Measurements from ENCODE around the gene GRID1. TPM values are rescaled to one million over a fixed set of nuclear protein-coding genes. Genes with fewer than 3 reads are reported as not detected.
A peak's percentile ranks its signal among the peaks of the same experiment; 100 is the strongest.

GRID1 gene
- total RNA-seq, 1 experiment from 2014 or later: 0.53 TPM

DNA sequence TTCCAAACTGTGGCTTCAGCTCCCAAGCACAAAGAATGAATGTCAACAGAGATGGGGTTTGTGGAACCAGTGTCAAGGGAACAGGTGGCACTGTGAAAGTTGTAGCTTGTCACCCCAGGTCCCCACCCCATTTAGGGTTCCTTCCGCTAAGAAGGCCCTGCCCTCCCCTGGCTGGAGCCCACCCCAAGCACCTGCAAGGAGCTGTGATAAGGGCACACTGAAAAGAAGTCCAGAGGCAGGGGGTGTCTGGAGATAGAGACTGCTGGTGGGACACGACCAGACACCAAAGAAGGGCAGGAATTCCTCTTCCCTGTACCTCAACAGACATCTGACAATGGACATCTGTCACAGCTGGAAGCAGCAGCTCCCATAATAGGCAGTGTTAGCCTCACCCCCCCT lies 4.5 kb downstream of the GRID1 start:
- in situ Hi-C loops (cut with HindIII; ENCODE audit: low pct_unique_long_range_greater_than_20kb, low sequenced_read_pairs): no loop called here
- DNase-seq (ENCODE audit: low read depth, low spot score): no peak

- in situ Hi-C loops (cut with HindIII; ENCODE audit: low pct_unique_long_range_greater_than_20kb, low sequenced_read_pairs): no loop called here
Observed at GRCh38 chr10:86361156-86362128, 5.2 kb downstream of the GRID1 start.

GRCh38 chr10:86360657-86361056 lies 5.9 kb downstream of the GRID1 start:
- DNase-seq (ENCODE audit: low read depth, low spot score): no peak
- in situ Hi-C loops (cut with HindIII; ENCODE audit: low pct_unique_long_range_greater_than_20kb, low sequenced_read_pairs): no loop called here

More at GRCh38 chr10:86361156-86362128, 5.2 kb downstream of the GRID1 start:
- DNase-seq (ENCODE audit: low read depth, low spot score): no peak

DNA sequence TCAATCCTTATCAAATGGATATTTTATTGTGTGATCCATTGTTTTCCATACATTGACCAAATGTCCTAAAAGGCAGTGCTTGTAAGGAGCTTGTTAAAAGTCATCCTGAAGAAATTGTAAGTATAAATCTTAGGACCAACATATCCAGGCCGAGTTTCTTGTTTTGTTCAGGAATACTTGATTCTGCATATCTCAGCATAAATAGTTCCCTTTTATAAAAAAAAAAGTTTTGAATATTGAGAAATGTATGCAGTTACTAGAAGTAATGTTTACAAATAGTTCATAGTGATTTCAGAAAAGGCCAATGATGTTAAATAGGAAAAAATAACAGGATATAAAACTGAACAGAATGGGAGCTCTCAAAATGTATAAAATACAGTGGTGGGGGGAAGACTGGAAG lies 6.6 kb downstream of the GRID1 start:
- in situ Hi-C loops (cut with HindIII; ENCODE audit: low pct_unique_long_range_greater_than_20kb, low sequenced_read_pairs): no loop called here
- DNase-seq (ENCODE audit: low read depth, low spot score): no peak

DNA sequence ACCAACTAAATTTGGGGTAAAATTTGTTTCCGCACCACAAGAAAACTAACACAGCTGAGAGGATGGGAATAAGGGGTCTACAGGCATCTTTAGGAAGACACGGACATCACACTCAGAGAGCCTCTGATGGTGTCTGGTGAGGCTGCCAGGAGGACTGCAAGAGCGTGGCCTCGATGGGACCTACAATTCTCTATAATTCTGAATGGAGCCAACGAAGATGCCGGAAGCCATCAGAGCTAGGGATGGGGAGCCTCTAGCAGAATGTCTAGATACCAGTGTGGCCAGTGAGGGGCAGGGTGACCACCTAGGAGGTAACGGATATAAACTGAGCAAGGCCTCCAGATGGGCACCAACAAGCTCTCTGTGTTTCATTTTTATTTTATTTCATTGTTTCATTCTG lies 7.5 kb downstream of the GRID1 start:
- DNase-seq (ENCODE audit: low read depth, low spot score): no peak
- in situ Hi-C loops (cut with HindIII; ENCODE audit: low pct_unique_long_range_greater_than_20kb, low sequenced_read_pairs): no loop called here

DNA sequence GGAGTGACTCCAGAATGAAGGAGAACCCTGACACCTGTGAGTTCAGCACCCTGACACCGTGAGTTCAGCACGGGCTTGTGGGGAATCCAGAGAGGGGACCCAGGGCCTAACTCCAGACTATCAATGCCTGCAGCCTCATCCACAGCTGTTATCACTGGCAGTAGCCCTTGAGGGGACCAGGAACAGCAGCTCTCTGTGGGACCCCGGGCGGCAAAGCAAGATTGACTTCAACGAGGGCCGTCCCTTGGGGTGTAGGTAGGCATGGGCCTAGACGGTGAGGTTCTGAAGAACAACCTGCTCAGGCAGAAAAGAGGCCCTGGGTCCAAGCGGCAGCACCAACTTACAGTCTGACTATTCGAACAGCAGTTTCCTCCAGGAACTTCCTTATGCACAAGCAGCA lies 8.9 kb downstream of the GRID1 start:
- in situ Hi-C loops (cut with HindIII; ENCODE audit: low pct_unique_long_range_greater_than_20kb, low sequenced_read_pairs): no loop called here
- DNase-seq (ENCODE audit: low read depth, low spot score): no peak

DNA sequence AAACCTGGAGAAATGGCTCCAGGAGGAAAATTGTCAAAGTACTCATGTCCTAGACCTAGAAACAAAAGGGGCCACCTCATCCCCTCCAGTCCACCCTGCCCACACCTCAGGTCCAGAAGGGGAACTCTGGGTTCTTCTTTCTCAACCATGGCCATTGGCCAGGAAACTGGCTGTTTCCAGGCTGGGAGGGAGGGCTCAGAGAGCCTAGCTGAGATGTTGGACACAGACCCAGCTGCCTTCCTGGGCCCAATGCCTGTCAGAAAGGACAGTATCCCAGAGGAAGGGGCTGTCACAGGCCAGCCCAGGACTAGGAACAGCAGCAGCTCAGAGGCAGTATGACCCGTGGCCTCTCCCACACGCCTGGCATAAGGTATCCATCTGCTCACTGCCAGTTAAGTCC lies 9.6 kb downstream of the GRID1 start:
- in situ Hi-C loops (cut with HindIII; ENCODE audit: low pct_unique_long_range_greater_than_20kb, low sequenced_read_pairs): no loop called here
- DNase-seq (ENCODE audit: low read depth, low spot score): no peak

GRCh38 chr10:86356296-86356695 lies 10.3 kb downstream of the GRID1 start:
- in situ Hi-C loops (cut with HindIII; ENCODE audit: low pct_unique_long_range_greater_than_20kb, low sequenced_read_pairs): no loop called here
- DNase-seq (ENCODE audit: low read depth, low spot score): no peak

DNA sequence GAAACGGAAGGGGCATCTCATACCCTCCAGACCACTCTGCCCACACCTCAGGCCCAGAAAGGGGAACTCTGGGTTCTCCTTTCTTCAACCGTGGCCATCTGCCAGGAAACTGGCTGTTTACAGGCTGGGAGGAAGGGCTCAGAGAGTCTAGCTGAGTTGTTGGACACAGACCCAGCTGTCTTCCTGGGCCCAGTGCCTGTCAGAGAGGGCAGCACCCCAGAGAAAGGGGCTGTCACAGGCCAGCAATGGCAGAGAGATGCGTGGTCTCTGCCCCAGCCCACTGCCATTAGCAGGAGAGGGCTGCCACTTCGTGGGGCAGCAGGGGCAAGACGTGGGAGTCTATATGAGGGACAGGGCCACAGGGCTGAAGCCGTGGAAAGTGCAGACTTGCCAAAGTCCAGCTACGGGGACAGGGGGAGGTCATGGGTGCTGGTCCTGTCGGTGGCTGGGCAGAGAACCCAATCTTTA lies 11.0 kb downstream of the GRID1 start:
- DNase-seq (ENCODE audit: low read depth, low spot score): no peak
- in situ Hi-C loops (cut with HindIII; ENCODE audit: low pct_unique_long_range_greater_than_20kb, low sequenced_read_pairs): no loop called here

GRCh38 chr10:86354761-86355540 lies 11.6 kb downstream of the GRID1 start:
- in situ Hi-C loops (cut with HindIII; ENCODE audit: low pct_unique_long_range_greater_than_20kb, low sequenced_read_pairs): no loop called here
- no peak for DNase-seq (ENCODE audit: low read depth, low spot score)

DNA sequence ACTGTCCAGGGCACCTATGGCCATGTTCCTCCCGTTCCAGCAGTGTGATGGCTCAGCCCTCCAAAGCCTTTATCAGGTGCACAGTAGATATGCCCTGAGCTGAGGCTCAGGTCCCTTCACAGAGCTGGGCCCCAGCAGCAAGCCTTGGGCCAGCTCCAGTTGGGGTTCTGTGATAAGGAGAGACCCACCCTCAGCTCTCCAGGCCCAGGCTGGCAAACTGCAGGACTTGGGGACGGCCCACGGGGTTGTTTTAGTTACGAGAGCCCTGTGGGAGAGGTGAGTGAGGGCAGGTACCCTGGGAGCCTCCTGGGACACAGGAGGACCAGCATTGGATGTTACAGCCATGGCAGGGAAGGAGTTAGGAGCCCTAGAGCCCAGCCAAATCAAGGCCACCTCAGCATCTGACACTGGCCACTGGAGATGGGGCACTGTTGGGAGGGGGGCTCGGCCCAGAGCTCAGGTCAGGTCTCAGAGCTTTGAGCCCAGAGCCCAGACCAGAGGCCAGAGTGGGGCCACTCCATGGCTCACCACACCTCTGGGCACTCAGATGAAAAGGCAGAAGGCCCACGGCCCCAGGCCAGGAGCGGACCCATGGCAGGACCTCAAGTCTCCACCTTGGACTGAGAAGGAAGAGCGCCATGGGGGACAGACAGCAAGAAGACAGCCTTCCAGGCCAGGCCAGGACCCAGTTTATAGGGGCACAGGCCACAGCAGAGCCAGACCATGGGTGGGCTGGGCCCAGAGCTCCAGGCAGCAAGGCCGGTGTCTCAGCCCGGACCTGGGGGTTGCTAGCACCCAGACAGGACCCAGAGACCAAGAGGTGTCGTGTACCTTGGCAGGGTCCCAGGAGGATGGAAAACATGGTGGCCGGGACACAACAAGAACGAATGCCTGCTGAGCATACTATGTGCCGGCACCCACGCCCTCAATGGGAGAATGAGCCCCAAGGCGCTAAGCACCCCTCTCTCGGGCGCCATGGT lies 12.8 kb downstream of the GRID1 start:
- DNase-seq (ENCODE audit: low read depth, low spot score): no peak
- in situ Hi-C loops (cut with HindIII; ENCODE audit: low pct_unique_long_range_greater_than_20kb, low sequenced_read_pairs): no loop called here

- in situ Hi-C loops (cut with HindIII; ENCODE audit: low pct_unique_long_range_greater_than_20kb, low sequenced_read_pairs): no loop called here
- DNase-seq (ENCODE audit: low read depth, low spot score): no peak
Observed at GRCh38 chr10:86350897-86351296, 15.7 kb downstream of the GRID1 start.

DNA sequence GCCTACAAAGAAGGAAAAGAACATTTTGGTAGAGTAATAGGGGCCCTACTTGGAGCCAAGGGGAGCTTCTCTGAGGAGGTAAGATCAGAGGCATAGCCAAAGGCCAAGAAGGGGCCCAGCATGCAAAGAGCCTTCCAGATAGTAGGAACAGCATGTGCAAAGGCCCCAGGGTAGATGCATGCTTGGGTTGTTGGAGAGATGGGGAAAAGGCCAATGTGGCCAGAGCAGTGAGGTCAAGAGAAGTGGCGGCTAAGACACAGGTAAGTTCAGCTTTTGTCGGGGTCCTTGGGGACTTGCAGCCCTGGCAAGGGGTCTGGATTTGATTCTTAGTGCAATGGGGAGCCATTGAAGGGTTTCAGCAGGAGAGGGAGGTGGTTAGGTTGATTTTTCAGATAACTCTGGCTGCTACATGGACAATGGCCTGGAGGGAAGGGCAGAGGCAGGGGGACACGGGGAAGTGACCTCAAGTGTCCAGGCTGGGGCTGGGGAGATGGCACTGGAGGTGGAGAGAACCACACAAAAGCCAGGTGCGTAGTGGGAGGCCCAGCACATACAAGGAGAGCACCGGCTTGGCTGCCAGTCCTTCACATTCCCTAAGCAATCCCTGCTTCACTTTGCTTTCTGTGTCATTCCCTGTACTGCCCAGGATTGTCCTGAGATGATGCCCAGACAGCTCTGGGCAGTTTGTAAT lies 16.5 kb downstream of the GRID1 start:
- DNase-seq (ENCODE audit: low read depth, low spot score): no peak

GRCh38 chr10:86349474-86349873 lies 17.1 kb downstream of the GRID1 start:
- in situ Hi-C loops (cut with HindIII; ENCODE audit: low pct_unique_long_range_greater_than_20kb, low sequenced_read_pairs): no loop called here
- peak; percentile 62 for DNase-seq (ENCODE audit: low read depth, low spot score)

More for the DNA sequence above, 16.5 kb downstream of the GRID1 start:
- in situ Hi-C loops (cut with HindIII; ENCODE audit: low pct_unique_long_range_greater_than_20kb, low sequenced_read_pairs): no loop called here

GRCh38 chr10:86348321-86349210 lies 18.0 kb downstream of the GRID1 start:
- peak; percentile 44 for DNase-seq (ENCODE audit: low read depth, low spot score)
- in situ Hi-C loops (cut with HindIII; ENCODE audit: low pct_unique_long_range_greater_than_20kb, low sequenced_read_pairs): no loop called here

DNA sequence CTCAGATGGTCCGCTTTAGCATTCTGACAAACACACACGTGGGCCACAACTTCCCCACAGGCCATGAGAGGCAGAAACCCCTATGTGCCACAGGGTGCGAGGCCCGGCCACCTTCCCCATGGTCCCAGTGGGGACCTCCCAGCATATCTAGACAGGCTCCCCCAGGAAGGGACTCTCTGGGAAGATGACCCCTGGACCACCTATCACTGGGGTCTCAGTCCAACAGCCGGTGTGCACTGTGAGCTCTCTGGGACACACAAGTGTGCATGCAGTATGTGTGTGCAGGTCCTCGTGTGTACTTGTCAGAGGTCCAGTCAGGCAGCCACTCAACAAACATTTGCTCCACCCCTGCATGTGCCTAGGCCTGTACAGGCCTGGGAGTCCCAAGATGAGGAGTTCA lies 18.7 kb downstream of the GRID1 start:
- in situ Hi-C loops (cut with HindIII; ENCODE audit: low pct_unique_long_range_greater_than_20kb, low sequenced_read_pairs): no loop called here
- no peak for DNase-seq (ENCODE audit: low read depth, low spot score)
